ENCODE measurements around the gene MAGEA9B.
"Not testable (repeated sequence)": the region's sequence is repeated elsewhere in the genome, so short reads cannot be mapped to it uniquely, and the experiment has no call there.

MAGEA9B gene

DNA sequence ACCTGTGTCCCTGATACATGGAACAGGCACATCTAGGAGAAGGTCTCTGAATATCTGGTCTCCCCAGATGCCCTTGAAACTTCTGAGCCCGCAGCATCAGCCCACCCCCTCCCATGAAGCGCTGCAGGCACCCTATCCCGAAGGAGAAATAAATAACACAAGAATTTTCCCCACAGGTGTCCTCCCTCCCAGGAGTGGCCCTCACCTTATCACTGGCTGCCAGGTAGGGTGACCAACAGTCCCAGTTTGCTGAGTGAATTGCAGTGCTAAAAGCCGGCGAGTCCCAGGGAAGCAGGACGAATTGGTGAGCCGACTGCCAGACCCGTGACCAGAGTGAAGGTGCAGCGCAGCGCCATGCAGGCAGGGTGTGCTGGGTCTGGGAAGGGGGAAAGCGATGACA, 53.3 kb downstream of the MAGEA9B start:
- not testable (repeated sequence) for DNase-seq

DNA sequence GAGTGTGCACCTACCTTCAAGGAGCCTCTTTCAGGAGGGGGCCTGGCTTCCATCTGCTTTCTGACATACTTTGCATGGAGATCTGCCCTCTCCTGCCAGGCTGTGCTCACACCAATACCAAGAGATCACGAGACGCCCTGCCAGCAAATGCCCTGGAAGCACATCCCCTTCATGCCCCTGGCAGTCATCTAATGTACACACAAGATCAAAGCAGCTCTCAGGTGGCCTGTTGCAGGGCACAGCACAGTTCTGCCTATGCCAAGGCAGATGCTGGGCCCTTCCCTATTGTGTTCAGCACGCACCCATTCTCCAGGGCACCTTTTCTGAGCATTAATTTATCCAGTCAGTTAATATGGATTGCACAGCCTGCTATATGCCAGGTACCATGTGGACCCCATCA, 54.4 kb downstream of the MAGEA9B start:
- not testable (repeated sequence) for DNase-seq

Measured in inflammatory macrophage treated with lipopolysaccharide for 4 hours (primary cell).